Coronary artery (tissue), 2 donors: ENCODE data around the gene RSBN1.

ENCODE experiments used
- DNase-seq: peaks from one replicate; pipeline ENCODE4 v3.0.0-alpha.2; 2017; ENCODE audit warnings: low spot score
- H3K27ac ChIP-seq, 2 donors: fragments of 200-600 bp; sonication (generic); one replicate each; pipeline ENCODE4 v1.5.1; 2016 to 2019
- H3K4me3 ChIP-seq: fragments of 200-600 bp; sonication (generic); 2 replicates; pipeline ENCODE4 v1.5.1; 2016; ENCODE audit warnings: mild to moderate bottlenecking, moderate library complexity
- TF ChIP-seq, protein P1 (sequence below): fragments of 200-600 bp; sonication (generic); IDR thresholded peaks from one replicate; pipeline ENCODE4 v1.5.1; 2019; ENCODE audit warnings: antibody characterized with exemption

Gene RSBN1

GRCh38 chr1:113792471-113792870, 19.8 kb downstream of the RSBN1 start:
- TF ChIP-seq, protein P1, sequence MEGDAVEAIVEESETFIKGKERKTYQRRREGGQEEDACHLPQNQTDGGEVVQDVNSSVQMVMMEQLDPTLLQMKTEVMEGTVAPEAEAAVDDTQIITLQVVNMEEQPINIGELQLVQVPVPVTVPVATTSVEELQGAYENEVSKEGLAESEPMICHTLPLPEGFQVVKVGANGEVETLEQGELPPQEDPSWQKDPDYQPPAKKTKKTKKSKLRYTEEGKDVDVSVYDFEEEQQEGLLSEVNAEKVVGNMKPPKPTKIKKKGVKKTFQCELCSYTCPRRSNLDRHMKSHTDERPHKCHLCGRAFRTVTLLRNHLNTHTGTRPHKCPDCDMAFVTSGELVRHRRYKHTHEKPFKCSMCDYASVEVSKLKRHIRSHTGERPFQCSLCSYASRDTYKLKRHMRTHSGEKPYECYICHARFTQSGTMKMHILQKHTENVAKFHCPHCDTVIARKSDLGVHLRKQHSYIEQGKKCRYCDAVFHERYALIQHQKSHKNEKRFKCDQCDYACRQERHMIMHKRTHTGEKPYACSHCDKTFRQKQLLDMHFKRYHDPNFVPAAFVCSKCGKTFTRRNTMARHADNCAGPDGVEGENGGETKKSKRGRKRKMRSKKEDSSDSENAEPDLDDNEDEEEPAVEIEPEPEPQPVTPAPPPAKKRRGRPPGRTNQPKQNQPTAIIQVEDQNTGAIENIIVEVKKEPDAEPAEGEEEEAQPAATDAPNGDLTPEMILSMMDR: no peak
- Histone ChIP-seq H3K27ac (no peak overlapping the region), H3K4me3 (no peak overlapping the region)
- no peak for DNase-seq

DNA sequence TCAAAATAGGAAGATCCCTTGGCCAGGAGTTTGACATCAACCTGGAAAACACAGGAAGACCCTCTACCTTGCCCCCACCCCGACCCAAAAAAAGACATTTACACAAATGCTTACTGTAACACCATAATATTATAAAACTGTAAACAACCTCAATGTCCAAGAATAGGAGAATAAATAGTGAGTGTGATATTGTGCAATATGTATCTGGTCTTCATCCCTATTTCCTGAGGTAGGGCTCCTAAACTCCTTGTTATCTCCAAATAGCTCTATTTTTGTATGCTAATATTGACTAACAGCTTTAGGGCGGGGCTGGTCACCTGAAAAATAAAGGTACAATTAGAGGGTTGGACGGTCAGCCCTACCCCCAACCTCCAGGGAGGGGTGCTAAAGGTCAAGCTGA, 23.5 kb downstream of the RSBN1 start:
- DNase-seq: no peak
- no peak overlapping the region for H3K27ac ChIP-seq
- TF ChIP-seq, protein P1: no peak
- no peak overlapping the region for H3K4me3 ChIP-seq

GRCh38 chr1:113787663-113788062, 24.6 kb downstream of the RSBN1 start:
- DNase-seq: no peak
- TF ChIP-seq, protein P1: no peak
- no peak overlapping the region for H3K4me3 ChIP-seq

GRCh38 chr1:113786069-113786468, 26.2 kb downstream of the RSBN1 start:
- no peak for DNase-seq

More at GRCh38 chr1:113787663-113788062, 24.6 kb downstream of the RSBN1 start:
- no peak overlapping the region for H3K27ac ChIP-seq

GRCh38 chr1:113784104-113784779, 28.0 kb downstream of the RSBN1 start:
- Histone ChIP-seq H3K4me3 (no peak overlapping the region), H3K27ac (peak overlapping the region in 1 of 2 donors; percentile 36)
- TF ChIP-seq, protein P1: no peak
- no peak for DNase-seq

More at GRCh38 chr1:113786069-113786468, 26.2 kb downstream of the RSBN1 start:
- TF ChIP-seq, protein P1: no peak
- no peak overlapping the region for H3K27ac ChIP-seq
- no peak overlapping the region for H3K4me3 ChIP-seq

DNA sequence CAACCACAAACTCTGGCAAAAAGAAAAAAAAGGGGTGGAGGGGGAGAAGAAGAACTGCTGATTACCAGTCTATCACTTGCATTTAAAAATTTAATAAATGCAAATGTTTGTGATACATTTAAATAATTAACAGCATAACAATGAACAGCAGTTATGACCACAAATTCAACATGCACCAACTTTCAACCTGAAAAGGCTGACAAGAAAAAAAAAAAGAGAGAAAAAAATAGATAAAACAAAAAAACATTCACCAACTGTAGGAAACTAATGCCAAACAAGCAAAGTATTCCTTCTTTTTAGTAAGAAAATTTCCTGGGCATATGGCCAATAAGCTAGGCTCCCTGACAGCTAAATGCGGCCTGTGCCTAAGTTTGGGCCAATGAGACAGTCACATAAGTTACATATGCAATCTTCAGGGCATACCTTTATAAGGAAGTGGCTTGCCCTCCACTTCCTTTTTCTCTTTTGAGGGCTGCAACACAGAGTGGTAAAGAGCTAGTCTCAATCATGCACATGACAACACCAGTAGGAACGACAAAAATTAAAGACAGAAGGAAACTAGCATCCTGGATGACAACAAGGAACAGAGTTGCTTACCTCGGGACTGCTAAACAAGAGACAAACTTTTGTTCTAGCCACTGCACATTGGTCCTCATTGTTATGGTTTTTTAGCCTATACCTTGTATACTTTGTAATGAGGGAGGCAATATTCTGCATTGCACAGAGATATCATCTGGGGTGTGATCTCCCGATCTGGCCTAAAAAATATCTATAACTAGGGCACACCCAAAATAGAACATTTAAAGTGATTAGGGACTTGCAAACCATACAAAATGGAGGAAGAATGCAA, 28.8 kb downstream of the RSBN1 start:
- TF ChIP-seq, protein P1: no peak
- no peak for DNase-seq
- H3K27ac ChIP-seq: peak overlapping the region; percentile 27 to 36
- H3K4me3 ChIP-seq: peak overlapping the region; percentile 27
